Lower leg skin (tissue), 3 donors: ENCODE results near the gene COL4A4.

Experiments used
- CTCF ChIP-seq, 3 donors: fragments of 450-650 bp; IDR thresholded peaks; one replicate each; pipeline ENCODE4 v1.5.1; 2016; ENCODE audit warnings: antibody characterized with exemption in 3 of 3, mild to moderate bottlenecking in 3 of 3, moderate library complexity in 2 of 3
- POLR2A ChIP-seq, 2 donors: fragments of 450-650 bp; IDR thresholded peaks; one replicate each; pipeline ENCODE4 v1.6.1; 2016 to 2017; ENCODE audit warnings: antibody characterized with exemption in 2 of 2, mild to moderate bottlenecking in 1 of 2, moderate library complexity in 1 of 2

DNA sequence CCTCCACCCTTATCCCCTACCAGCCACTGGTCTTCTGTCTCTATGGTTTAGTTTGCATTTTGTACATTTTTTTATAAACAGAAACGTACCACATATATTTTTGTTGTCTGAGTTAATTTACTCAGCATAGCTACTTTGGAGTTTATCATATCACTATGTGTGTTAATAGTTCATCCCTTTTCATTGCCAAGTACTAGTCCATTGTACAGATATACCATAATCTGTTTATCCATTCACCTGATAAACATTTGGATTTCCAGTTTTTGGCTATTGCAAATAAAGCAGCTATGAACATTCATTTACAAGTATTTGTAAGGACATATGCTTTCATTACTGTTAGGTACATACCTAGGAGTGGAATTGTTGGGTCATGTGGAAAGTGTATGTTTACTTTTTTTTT is 204.6 kb downstream of the COL4A4 start:
- TF ChIP-seq CTCF (IDR thresholded peaks at IDR 0.05) = no peak
- TF ChIP-seq POLR2A (IDR thresholded peaks at IDR 0.05) = no peak
